ENCODE measurements around the gene ITPK1.

- TF ChIP-seq, protein P1, sequence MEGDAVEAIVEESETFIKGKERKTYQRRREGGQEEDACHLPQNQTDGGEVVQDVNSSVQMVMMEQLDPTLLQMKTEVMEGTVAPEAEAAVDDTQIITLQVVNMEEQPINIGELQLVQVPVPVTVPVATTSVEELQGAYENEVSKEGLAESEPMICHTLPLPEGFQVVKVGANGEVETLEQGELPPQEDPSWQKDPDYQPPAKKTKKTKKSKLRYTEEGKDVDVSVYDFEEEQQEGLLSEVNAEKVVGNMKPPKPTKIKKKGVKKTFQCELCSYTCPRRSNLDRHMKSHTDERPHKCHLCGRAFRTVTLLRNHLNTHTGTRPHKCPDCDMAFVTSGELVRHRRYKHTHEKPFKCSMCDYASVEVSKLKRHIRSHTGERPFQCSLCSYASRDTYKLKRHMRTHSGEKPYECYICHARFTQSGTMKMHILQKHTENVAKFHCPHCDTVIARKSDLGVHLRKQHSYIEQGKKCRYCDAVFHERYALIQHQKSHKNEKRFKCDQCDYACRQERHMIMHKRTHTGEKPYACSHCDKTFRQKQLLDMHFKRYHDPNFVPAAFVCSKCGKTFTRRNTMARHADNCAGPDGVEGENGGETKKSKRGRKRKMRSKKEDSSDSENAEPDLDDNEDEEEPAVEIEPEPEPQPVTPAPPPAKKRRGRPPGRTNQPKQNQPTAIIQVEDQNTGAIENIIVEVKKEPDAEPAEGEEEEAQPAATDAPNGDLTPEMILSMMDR (tag by site-specific recombination; IDR thresholded peaks at IDR 0.05) = no peak
- TF ChIP-seq OSR2 (tag by site-specific recombination; IDR thresholded peaks at IDR 0.05) (no peak), PBX3 (CRISPR knock-in tag; IDR thresholded peaks at IDR 0.05) (no peak), SETDB1 (IDR thresholded peaks at IDR 0.05; ENCODE audit: insufficient read length, low read length) (no peak), ZNF707 (tag by site-specific recombination; IDR thresholded peaks at IDR 0.05) (no peak), ZEB2 (tag by site-specific recombination; IDR thresholded peaks at IDR 0.05) (no peak), ZBTB49 (tag by site-specific recombination; IDR thresholded peaks at IDR 0.05; ENCODE audit: low read depth) (no peak), KLF9 (tag by site-specific recombination; IDR thresholded peaks at IDR 0.05; ENCODE audit: low read depth) (no peak), FEZF1 (tag by site-specific recombination; IDR thresholded peaks at IDR 0.05) (no peak), ZNF26 (tag by site-specific recombination; IDR thresholded peaks at IDR 0.05) (no peak), ZNF274 (IDR thresholded peaks at IDR 0.05; ENCODE audit: low read length) (no peak), ZNF274 (tag by site-specific recombination; IDR thresholded peaks at IDR 0.05; ENCODE audit: borderline replicate concordance) (no peak)
These were observed 130.8 kb downstream of the ITPK1 start for GRCh38 chr14:92984896-92985295.
